MCF 10A (cell line): ENCODE results near the gene MYCL. TPM values are rescaled to one million over a fixed set of nuclear protein-coding genes. Genes with fewer than 3 reads are reported as not detected.

Experiments used
- BruUV-seq: library from RNA; stranded (reverse); fragments of 400-500 nt; replicated peaks from 2 replicates; lab custom pipeline; 2021; lab: Mats Ljungman, UMichigan
- CTCF ChIA-PET: fragments of 300-600 bp; sonication (Branson Sonifier 250); formaldehyde crosslinking; extraction: SDS; loops from one replicate; lab custom pipeline; 2021; ENCODE audit warnings: antibody characterized with exemption, inconsistent platforms; lab: Yijun Ruan, JAX
- POLR2A ChIA-PET: fragments of 300-600, 350-650 bp; sonication (Branson Sonifier 250); formaldehyde crosslinking; extraction: SDS; loops from one replicate; lab custom pipeline; 2020; ENCODE audit warnings: antibody characterized with exemption, inconsistent platforms; lab: Yijun Ruan, JAX
- DNase-seq: peaks from one replicate; pipeline ENCODE4 v3.0.0-alpha.2; 2018; ENCODE audit not compliant: unreplicated experiment
- H3K27ac Mint-ChIP-seq: one replicate; pipeline ENCODE4 v1.8.0; 2022; ENCODE audit warnings: mild to moderate bottlenecking, low read depth, mixed read lengths; ENCODE audit not compliant: unreplicated experiment
- H3K27me3 Mint-ChIP-seq: one replicate; pipeline ENCODE4 v1.8.0; 2022; ENCODE audit warnings: mixed read lengths; ENCODE audit not compliant: insufficient read depth, unreplicated experiment
- H3K36me3 Mint-ChIP-seq: one replicate; pipeline ENCODE4 v1.8.0; 2022; ENCODE audit warnings: mild to moderate bottlenecking, moderate library complexity, mixed read lengths; ENCODE audit not compliant: insufficient read depth, unreplicated experiment
- H3K4me1 Mint-ChIP-seq: one replicate; pipeline ENCODE4 v1.8.0; 2022; ENCODE audit warnings: mixed read lengths; ENCODE audit not compliant: insufficient read depth, unreplicated experiment
- H3K4me3 Mint-ChIP-seq: one replicate; pipeline ENCODE4 v1.8.0; 2022; ENCODE audit warnings: mild to moderate bottlenecking, moderate library complexity, mixed read lengths; ENCODE audit not compliant: unreplicated experiment
- H3K9me3 Mint-ChIP-seq: one replicate; pipeline ENCODE4 v1.8.0; 2022; ENCODE audit warnings: mixed read lengths; ENCODE audit not compliant: unreplicated experiment
- intact Hi-C: fragments of 100-400 bp; cut with micrococcal nuclease; formaldehyde crosslinking; loops from 2 replicates; pipeline ENCODE4 v1.14.1; 2022
- total RNA-seq: library from RNA; stranded (reverse); gene quantifications from 2 replicates; pipeline ENCODE4 v1.2.3, GENCODE V29; 2022
- TF ChIP-seq, protein P1 (sequence below): fragments of 200-600 bp; IDR thresholded peaks from one replicate; pipeline ENCODE4 v1.8.0; 2022; ENCODE audit warnings: antibody characterized with exemption, mild to moderate bottlenecking; ENCODE audit not compliant: unreplicated experiment

Gene MYCL
- total RNA-seq, 1 experiment from 2014 or later: 0.63 TPM

DNA sequence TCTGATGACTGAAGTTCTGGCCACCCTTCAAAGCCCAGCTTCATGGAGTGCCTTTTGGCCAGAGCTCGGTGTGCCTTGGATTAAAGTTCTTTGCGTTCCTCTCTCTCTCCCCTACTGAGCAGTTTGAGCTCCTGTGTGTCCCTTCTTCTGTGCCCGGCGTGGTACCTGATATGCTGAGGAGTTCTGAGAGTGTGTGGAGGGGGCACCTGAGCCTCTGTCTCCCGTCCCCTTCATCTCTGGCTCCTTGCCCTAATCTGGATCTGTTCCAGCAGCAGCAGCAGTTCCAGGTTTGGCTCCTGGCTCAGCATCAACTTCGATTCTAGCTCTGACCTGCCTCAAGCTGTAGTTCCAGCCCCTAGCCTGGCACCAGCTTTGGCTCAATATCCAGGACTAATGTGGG is 25.1 kb upstream of the MYCL start:
- ChIA-PET CTCF (interaction anchor here (0.6 to 5.9 kb wide), 5 partner anchors 8 to 105 kb away, joined by 4 to 55 read pairs (median 10); partner anchors contain the start of gene MFSD2A), POLR2A (interaction anchor here (0.6 to 5.0 kb wide), 13 partner anchors 12 to 188 kb away, joined by 3 to 52 read pairs (median 5); partner anchors contain the start of genes CAP1, MFSD2A and PPIE)
- intact Hi-C loops: no loop called here
- no peaks in the 10 kb centered on the region for H3K27me3 Mint-ChIP-seq
- peak overlapping the region; percentile 81 for H3K27ac Mint-ChIP-seq
- peak overlapping the region; percentile 20 for H3K4me3 Mint-ChIP-seq
- no TSS peak for BruUV-seq
- DNase-seq: peak; percentile 76
- H3K4me1 Mint-ChIP-seq: peaks cover 49% of the 10 kb centered on the region
- no peaks in the 10 kb centered on the region for H3K36me3 Mint-ChIP-seq
- TF ChIP-seq, protein P1, sequence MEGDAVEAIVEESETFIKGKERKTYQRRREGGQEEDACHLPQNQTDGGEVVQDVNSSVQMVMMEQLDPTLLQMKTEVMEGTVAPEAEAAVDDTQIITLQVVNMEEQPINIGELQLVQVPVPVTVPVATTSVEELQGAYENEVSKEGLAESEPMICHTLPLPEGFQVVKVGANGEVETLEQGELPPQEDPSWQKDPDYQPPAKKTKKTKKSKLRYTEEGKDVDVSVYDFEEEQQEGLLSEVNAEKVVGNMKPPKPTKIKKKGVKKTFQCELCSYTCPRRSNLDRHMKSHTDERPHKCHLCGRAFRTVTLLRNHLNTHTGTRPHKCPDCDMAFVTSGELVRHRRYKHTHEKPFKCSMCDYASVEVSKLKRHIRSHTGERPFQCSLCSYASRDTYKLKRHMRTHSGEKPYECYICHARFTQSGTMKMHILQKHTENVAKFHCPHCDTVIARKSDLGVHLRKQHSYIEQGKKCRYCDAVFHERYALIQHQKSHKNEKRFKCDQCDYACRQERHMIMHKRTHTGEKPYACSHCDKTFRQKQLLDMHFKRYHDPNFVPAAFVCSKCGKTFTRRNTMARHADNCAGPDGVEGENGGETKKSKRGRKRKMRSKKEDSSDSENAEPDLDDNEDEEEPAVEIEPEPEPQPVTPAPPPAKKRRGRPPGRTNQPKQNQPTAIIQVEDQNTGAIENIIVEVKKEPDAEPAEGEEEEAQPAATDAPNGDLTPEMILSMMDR: no peak
- no peaks in the 10 kb centered on the region for H3K9me3 Mint-ChIP-seq

DNA sequence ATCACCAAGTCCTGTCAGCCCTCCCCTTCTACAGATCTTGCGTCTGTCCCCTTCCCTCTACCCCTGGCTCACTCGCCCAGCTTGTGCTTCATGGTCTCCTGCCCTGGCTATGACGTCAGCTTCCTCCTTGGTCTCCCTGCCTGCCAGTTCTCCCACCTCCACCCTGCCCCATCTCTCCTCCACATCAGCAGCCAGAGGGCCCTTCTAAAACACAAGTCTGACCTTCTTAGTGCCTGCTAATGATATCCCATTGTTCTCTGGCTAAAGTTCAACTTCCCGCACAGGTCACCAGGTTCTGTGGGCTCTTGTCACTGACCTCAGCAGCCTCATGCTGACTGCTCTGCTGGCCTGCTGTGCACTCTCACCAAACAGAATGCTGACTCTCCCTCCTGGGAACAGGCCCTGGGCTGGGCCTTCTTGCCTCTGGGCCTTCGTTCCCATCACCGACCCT is 24.7 kb upstream of the MYCL start:
- H3K36me3 Mint-ChIP-seq: no peaks in the 10 kb centered on the region
- ChIA-PET CTCF (interaction anchor here (0.6 to 5.9 kb wide), 9 partner anchors 7 to 106 kb away, joined by 3 to 55 read pairs (median 5); partner anchors contain the start of gene MFSD2A), POLR2A (interaction anchor here (0.6 to 5.0 kb wide), 12 partner anchors 8 to 187 kb away, joined by 3 to 52 read pairs (median 6); partner anchors contain the start of genes CAP1, MFSD2A and PPIE)
- TF ChIP-seq, protein P1: no peak
- H3K27me3 Mint-ChIP-seq: no peaks in the 10 kb centered on the region
- no peaks in the 10 kb centered on the region for H3K9me3 Mint-ChIP-seq
- peak; percentile 63 for DNase-seq
- H3K4me3 Mint-ChIP-seq: peak overlapping the region; percentile 20
- peak overlapping the region; percentile 81 for H3K27ac Mint-ChIP-seq
- no TSS peak for BruUV-seq
- intact Hi-C loops: no loop called here
- H3K4me1 Mint-ChIP-seq: peaks cover 49% of the 10 kb centered on the region

DNA sequence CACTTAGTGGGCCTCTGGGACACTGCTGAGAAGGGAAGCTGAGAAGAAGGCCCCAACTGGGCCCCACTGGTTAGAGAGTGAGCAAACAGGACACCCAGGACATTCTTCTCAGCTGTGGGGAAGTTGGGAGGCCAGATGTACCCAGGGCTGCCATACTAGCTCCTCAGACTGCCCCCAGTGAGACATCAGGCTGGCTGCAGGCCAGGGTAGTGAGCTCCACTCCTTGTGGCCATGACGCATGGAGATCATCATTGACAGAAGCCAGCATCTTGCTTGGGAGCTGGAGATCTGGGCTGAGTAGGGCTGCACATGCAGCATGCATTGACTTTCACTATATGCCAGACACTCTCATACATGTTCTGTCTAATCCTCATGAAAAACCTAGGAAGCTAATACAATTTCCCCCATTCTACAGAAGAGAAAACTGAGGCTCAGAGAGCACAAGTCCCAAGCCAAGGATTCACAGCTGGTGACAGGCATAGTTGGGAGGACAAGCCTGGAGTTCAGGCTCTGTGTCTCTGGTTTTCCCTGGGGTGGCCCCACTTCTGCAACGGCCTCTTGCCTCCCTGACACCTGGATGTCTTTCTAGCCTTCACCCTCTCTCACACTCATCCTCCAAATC is 24.1 kb upstream of the MYCL start:
- no TSS peak for BruUV-seq
- intact Hi-C loops: no loop called here
- Mint-ChIP-seq H3K36me3 (no peaks in the 10 kb centered on the region), H3K27ac (peak overlapping the region; percentile 81), H3K4me1 (peaks cover 49% of the 10 kb centered on the region), H3K27me3 (no peaks in the 10 kb centered on the region), H3K9me3 (no peaks in the 10 kb centered on the region), H3K4me3 (no peak overlapping the region)
- CTCF ChIA-PET: interaction anchor here (0.6 to 5.9 kb wide), 12 partner anchors 8 to 126 kb away, joined by 3 to 55 read pairs (median 4); partner anchors contain the start of gene MFSD2A
- TF ChIP-seq, protein P1: no peak
- DNase-seq: peak; percentile 53
- POLR2A ChIA-PET: interaction anchor here (0.6 to 5.0 kb wide), 7 partner anchors 9 to 114 kb away, joined by 3 to 52 read pairs (median 9); partner anchors contain the start of genes CAP1 and MFSD2A

DNA sequence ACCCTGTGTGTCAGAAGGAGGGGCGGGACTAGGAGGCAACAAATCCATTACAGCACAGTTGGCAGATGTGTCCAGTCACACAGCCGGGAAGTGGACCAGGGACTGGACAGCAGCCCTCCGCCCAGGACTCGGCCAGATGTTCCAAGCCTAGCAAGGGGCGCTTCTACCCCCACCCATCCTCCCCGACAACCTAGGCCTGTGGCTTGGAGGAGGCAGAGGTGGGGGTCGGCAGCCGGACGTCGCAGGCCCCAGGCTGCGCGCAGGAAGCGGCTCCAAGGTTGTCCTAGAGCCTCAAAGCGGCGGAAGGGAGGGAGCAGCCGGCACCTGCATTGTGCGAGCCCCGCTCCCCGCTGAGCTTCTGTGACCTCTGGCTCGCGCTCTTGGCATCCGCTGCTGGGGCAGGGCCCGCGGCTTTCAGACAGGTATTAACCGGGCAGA is 20.6 kb upstream of the MYCL start:
- POLR2A ChIA-PET: interaction anchor here (1.3 kb wide), 1 partner anchor 12 kb away, joined by 3 read pairs; no protein-coding TSS in a partner anchor

More for the DNA sequence above, 20.6 kb upstream of the MYCL start:
- Mint-ChIP-seq H3K9me3 (no peaks in the 10 kb centered on the region), H3K36me3 (no peaks in the 10 kb centered on the region), H3K4me3 (no peak overlapping the region), H3K27me3 (no peaks in the 10 kb centered on the region), H3K4me1 (peaks cover 29% of the 10 kb centered on the region), H3K27ac (no peak overlapping the region)
- BruUV-seq: no TSS peak
- TF ChIP-seq, protein P1: no peak
- no peak for DNase-seq
- CTCF ChIA-PET: interaction anchor here (1.7 to 9.9 kb wide), 3 partner anchors 34 to 110 kb away, joined by 6 to 373 read pairs (median 127); no protein-coding TSS in a partner anchor
- intact Hi-C loops: no loop called here
